ENCODE measurements around the gene PGLYRP4.

The PGLYRP4 gene, protein sequence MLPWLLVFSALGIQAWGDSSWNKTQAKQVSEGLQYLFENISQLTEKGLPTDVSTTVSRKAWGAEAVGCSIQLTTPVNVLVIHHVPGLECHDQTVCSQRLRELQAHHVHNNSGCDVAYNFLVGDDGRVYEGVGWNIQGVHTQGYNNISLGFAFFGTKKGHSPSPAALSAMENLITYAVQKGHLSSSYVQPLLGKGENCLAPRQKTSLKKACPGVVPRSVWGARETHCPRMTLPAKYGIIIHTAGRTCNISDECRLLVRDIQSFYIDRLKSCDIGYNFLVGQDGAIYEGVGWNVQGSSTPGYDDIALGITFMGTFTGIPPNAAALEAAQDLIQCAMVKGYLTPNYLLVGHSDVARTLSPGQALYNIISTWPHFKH

DNA sequence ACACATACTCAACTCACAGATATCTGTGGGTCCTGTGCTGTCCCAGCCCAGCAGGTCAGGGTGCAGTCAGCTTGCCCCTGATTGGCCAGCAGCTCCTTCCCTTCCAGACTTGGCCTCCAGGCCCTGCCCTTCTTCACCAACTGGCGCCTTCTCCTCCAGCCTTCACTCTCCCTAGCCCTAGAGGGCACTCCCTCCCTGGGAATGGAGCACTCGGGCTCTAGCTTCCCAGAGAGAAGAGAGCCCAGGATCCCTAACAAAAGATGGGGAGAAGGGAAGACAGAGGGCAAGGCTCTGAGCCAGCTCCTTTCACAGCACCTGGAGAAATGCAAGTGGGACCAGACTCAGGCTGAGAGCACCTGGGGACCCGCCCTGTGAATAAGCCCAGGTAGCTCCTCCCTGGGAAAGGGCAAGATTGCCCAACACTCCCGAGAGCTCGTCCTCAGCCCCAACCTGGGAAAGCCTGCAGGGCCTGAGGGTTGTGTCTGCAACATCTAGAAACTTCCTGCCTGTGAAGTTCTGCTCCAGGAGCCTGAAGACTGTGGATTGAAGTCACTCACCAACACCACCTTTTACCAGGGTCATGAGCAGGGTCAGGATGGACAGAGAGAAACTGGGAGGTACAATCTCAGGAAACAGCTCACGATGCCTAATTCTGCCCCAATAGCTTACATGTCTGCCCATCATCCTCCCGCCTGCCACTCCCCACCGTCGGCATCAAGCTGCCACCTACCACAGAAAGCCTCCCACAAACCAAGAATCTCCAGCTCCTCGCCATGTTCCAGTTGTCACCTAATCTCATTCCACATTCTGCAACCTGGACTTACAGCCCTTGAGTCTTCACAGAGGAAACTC lies at the start of gene PGLYRP4:
Gene PGLYRP4 (minus strand): TSS at position 331 of the 852 bp plus-strand sequence. CDS start 909 bp downstream, outside the sequence.
- DNase-seq (ENCODE audit: low read depth) = no peak

- DNase-seq (ENCODE audit: low read depth) = no peak
Measured at GRCh38 chr1:153397924-153398651, 49.4 kb upstream of the PGLYRP4 start.

DNA sequence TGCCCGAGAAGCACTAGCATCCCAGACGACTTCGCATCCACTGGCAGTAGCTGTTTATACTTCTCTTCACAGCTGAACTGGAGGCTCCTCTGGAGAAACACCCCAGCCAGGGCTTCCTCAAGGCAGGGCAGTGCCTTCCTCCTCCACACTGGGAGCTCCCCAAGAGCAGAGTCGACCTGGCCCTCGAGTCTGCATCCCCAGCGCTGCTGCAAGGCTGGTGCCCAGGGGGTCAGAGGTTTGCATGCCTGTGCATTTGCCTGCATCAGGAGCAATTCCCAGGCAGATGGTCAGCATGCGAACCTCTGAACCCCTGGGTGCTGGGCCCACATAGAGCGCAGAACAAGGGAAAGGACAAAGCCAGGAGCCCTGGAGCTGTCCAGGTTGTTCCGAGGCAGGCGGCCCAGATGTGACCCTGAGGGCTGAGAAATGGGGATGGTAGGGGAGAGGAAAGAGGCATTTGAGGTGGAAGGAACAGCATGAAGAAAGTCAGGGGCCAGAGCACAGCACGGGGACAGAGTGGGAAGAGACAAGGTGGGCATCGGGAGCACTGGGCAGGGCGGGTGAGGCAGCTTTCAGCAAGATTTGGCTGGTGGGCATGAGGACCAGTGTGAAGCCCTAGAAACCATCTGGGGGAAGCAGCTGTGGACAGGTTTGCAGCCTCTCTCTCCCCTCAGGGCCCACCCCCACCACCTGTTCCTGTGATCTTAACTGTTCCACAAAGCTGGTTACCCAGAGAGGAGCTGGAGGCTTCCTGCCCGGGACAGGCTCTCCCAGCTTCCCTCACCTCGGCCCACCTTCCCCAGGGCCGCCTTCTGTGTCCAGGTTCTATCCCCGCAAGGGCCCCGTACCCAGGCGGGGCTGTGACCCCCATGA lies 48.6 kb upstream of the PGLYRP4 start:
- DNase-seq (ENCODE audit: low read depth) = no peak

- DNase-seq (ENCODE audit: low read depth) = no peak
Measured at GRCh38 chr1:153396461-153396860, 47.8 kb upstream of the PGLYRP4 start.

DNA sequence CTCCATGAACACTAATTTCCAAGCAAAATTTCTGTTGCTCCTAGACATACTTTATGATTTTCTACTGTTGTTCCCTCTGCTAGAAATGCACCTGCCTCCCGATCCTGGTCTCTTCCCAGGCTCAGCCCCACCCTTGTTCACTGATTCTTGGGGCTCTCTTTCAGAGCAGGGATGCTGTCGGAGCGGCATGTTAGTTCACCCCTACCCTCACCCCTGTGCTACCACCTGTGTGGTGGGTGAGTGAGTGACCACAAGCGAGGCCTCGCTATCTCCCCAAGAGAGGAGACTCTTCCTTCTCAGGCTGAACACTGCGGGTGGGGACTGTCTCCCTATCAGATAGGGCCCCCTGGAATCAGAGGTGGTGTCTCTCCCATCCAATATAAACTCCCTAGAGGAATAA lies 47.1 kb upstream of the PGLYRP4 start:
- DNase-seq (ENCODE audit: low read depth) = no peak

DNA sequence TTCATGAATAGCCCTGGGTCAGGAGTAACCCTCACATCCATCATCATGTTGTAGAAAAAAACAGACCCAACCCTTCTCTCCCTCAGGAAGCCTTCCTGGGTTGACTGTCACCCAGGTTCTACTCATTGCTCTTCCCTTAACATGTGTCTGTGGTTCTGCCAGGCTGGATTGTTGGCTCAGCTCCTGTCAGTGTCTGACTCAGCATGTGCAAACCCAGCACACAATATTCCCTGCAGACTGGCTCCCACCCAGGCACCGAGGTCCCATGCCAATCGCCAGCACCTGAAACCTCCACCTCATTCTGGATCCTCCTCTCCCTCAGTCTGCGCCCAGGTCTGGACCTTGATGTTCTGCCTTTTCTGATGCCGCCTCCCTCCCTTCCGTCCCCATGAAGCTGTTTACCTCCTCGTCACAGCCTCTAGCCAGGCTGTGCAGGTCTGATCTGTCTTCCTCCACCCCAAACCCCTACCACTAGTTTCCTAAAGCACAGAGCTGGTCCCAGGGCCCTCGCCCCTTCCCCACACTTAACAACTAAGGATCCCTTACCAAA lies 46.6 kb upstream of the PGLYRP4 start:
- no peak for DNase-seq (ENCODE audit: low read depth)

- DNase-seq (ENCODE audit: low read depth) = no peak
Measured at GRCh38 chr1:153394391-153394790, 45.8 kb upstream of the PGLYRP4 start.

DNA sequence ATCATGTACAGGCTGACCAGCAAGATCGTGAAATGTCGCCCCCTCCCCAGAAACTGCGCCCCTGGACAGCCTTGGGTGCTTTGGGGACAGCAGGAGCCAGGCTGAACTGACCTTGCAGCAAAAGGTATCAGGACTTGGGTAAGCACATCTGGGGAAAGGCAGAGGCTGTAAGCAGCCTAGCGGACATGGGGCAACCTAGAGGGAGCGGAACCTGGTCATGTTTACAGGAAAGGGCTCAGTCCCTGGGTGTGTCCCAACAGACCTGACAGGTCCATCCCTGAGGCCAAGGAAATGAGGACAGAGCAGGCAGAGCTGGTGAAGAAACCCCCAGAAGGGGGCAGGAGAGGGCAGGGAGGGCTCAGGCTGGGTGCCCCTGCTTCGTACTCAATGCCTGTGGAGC lies 45.3 kb upstream of the PGLYRP4 start:
- no peak for DNase-seq (ENCODE audit: low read depth)

GRCh38 chr1:153392822-153393221 lies 44.2 kb upstream of the PGLYRP4 start:
- no peak for DNase-seq (ENCODE audit: low read depth)

GRCh38 chr1:153392258-153392657 lies 43.6 kb upstream of the PGLYRP4 start:
- DNase-seq (ENCODE audit: low read depth) = no peak

DNA sequence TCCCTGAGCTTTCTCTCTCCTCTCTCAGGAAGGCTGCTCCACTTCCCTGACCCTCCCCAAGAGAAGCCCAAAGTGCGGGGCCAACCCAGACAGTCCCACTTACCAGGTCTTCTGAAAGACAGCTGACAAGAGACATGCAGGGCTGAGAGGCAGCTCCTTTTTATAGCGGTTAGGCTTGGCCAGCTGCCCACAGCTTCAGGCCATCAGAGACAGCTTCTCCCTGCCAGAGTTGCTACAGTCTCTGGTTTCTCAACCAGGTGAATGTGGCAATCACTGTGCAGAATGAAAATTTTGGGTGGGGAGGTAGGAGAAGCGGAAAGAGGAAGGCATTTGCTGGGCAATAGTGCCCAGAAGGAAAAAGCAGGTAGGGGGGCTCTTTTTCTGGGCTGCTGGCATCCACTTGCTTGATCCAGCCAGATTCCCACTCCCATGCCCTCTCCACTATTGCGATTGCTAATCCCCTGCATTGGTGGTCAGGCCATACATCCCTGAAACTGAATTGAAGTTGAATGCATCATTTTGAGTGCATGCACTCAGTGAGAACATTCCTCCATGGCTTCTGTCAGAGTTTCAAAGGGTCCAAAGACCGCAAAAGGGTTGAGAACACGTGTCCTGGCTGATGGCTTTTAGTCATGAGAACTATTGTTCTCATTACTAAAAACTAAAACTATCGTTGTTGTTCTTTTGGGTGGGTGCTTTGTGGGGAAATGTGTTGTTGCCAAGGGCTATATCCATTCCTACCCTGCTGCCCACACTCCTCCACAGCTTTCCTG lies 42.5 kb upstream of the PGLYRP4 start, which contains the start of gene S100A8:
Gene S100A8 (minus strand): TSS at position 136 of the 773 bp plus-strand sequence. CDS start 538 bp downstream, outside the sequence.
- no peak for DNase-seq (ENCODE audit: low read depth)

DNA sequence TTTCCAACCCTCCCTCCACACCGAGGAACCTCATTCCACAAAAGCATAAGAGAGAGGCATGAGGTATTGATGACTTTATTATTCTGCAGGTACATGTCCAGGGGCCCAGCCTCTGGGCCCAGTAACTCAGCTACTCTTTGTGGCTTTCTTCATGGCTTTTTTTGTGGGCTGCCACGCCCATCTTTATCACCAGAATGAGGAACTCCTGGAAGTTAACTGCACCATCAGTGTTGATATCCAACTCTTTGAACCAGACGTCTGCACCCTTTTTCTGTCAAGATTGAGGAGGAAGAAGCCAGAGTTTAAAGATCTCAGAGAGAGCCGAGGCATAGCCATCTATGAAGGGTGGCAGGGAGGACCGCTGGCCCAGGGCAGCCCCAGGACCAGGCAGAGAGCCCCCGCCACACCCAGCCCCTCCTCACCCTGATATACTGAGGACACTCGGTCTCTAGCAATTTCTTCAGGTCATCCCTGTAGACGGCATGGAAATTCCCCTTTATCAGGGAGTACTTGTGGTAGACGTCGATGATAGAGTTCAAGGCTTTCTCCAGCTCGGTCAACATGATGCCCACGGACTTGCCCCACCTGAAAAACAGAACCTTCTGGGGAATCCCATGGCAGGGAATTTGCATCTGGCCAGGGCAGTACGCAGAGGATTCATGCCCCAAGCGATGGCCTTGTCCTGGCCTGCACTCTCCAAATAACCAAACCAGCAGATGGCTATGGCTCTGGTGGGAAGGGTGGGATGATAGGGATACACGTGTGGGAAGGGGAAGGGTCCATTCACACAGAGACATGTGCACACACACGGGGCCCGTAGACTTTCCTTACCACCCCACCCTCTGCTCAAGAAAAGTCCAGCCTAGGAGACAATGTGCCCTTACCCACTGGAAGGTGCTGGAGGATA lies 41.6 kb upstream of the PGLYRP4 start:
- no peak for DNase-seq (ENCODE audit: low read depth)

GRCh38 chr1:153389401-153389800 lies 40.8 kb upstream of the PGLYRP4 start:
- DNase-seq (ENCODE audit: low read depth) = no peak

DNA sequence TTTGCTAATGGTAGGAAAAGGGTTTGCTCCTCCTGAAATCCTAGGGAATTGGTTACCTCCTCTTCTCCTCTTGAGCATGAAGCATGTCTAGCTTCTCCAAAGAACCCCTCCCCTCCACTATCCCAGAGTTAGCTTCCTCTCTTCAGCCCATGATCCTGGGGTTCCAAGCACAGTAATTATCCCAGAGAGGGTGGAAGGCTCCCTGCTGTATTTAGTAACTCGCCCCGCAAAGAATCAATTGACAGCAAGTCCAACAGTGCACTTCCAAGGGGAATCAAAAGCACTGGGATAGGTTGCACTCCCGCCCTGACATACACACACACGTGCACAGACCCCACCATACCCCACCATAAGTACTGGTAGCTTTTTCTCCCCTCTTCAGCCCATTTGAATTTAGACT lies 39.1 kb upstream of the PGLYRP4 start:
- no peak for DNase-seq (ENCODE audit: low read depth)

- DNase-seq (ENCODE audit: low read depth) = no peak
Measured at GRCh38 chr1:153387001-153387400, 38.4 kb upstream of the PGLYRP4 start.

DNA sequence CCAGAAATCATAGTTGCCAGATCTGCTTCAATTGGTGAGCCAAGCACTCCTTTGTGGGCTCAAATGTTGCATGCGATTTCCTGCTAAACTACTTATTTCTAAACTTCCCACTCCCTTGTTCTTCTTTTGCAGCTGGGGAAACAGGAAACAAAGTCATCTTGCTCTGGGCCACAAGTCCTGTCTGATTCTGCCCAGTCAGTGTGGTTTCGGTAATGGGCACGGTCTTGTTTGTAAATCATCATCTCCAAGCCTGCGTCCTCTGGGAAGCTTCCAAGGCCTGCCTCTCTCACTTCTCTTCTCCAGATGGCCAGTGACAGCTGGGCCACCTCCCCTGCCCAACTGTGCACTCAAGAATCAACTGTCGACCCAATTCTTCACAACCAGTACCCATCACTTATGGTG lies 37.9 kb upstream of the PGLYRP4 start:
- no peak for DNase-seq (ENCODE audit: low read depth)

GRCh38 chr1:153384958-153385580 lies 36.4 kb upstream of the PGLYRP4 start:
- DNase-seq (ENCODE audit: low read depth) = no peak

DNA sequence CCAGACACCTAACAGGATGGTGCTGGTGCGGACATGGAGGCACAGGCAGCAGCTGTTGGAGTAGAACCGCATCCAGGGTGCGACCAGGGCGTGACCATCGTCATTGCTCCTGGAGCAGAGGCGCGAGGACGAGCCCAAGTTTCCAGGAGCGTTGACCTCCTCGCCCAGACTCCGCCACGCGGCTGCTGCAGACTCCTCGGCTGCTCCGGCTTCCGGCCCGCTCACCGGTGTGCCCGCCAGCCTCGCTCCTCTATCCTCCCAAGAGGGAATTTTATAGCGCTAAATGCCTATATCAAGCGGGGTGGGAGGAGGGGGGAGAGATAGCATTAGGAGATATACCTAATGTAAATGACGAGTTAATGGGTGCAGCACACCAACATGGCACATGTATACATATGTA lies 32.1 kb upstream of the PGLYRP4 start:
- DNase-seq (ENCODE audit: low read depth) = no peak

- no peak for DNase-seq (ENCODE audit: low read depth)
Measured at GRCh38 chr1:153379591-153379990, 30.9 kb upstream of the PGLYRP4 start.

Data from activated T-helper 9 cell treated with anti-CD3 and anti-CD28 coated beads, Interleukin-2, amount 50 U/mL, for 16 hours (primary cell).